Suprapubic skin (tissue), 3 donors: ENCODE data around the gene ABCA4.

ENCODE experiments used
- POLR2A ChIP-seq, 2 donors: fragments of 450-650 bp; IDR thresholded peaks; one replicate each; pipeline ENCODE4 v1.6.1; 2017; ENCODE audit warnings: antibody characterized with exemption in 2 of 2, mild to moderate bottlenecking in 2 of 2, moderate library complexity in 2 of 2
- TF ChIP-seq, protein P1 (sequence below), 2 donors: fragments of 200-600 bp in 1 of 2; fragments of 450-650 bp in 1 of 2; sonication (generic) in 1 of 2; IDR thresholded peaks; one replicate each; pipeline ENCODE4 v1.5.1; 2016 to 2019; ENCODE audit warnings: antibody characterized with exemption in 2 of 2, mild to moderate bottlenecking in 1 of 2, moderate library complexity in 1 of 2

- no peak for TF ChIP-seq POLR2A (IDR thresholded peaks at IDR 0.05)
- TF ChIP-seq, protein P1, sequence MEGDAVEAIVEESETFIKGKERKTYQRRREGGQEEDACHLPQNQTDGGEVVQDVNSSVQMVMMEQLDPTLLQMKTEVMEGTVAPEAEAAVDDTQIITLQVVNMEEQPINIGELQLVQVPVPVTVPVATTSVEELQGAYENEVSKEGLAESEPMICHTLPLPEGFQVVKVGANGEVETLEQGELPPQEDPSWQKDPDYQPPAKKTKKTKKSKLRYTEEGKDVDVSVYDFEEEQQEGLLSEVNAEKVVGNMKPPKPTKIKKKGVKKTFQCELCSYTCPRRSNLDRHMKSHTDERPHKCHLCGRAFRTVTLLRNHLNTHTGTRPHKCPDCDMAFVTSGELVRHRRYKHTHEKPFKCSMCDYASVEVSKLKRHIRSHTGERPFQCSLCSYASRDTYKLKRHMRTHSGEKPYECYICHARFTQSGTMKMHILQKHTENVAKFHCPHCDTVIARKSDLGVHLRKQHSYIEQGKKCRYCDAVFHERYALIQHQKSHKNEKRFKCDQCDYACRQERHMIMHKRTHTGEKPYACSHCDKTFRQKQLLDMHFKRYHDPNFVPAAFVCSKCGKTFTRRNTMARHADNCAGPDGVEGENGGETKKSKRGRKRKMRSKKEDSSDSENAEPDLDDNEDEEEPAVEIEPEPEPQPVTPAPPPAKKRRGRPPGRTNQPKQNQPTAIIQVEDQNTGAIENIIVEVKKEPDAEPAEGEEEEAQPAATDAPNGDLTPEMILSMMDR (IDR thresholded peaks at IDR 0.05) = no peak
Measured at GRCh38 chr1:94156096-94156625, 35.2 kb upstream of the ABCA4 start.
